Endodermal cell (in vitro differentiated cells): ENCODE measurements around the gene CAPN13. TPM values are rescaled to one million over a fixed set of nuclear protein-coding genes. Genes with fewer than 3 reads are reported as not detected.
A peak's percentile ranks its signal among the peaks of the same experiment; 100 is the strongest.

ENCODE experiments used
- DNase-seq: peaks from one replicate; pipeline ENCODE4 v3.0.0-alpha.2; 2017
- H3K27ac ChIP-seq: 2 replicates; pipeline ENCODE4 v1.5.1; 2013; ENCODE audit warnings: mild to moderate bottlenecking, low read depth, low read length, moderate library complexity
- H3K27me3 ChIP-seq: 2 replicates; pipeline ENCODE4 v1.6.1; 2013; ENCODE audit warnings: mild to moderate bottlenecking, low read length, moderate library complexity; ENCODE audit not compliant: insufficient read depth, control insufficient read depth, poor library complexity, severe bottlenecking
- H3K36me3 ChIP-seq: 2 replicates; pipeline ENCODE4 v1.7.0; 2013; ENCODE audit warnings: mild to moderate bottlenecking, low read length, moderate library complexity; ENCODE audit not compliant: control insufficient read depth, insufficient read depth
- H3K4me1 ChIP-seq: one replicate; pipeline ENCODE4 v1.7.0; 2013; ENCODE audit warnings: low read length; ENCODE audit not compliant: control insufficient read depth, insufficient read depth
- H3K4me3 ChIP-seq: 2 replicates; pipeline ENCODE4 v1.5.1; 2013; ENCODE audit warnings: mild to moderate bottlenecking, low read length, moderate library complexity
- H3K9ac ChIP-seq: 2 replicates; pipeline ENCODE4 v1.6.1; 2013; ENCODE audit warnings: mild to moderate bottlenecking, low read length, moderate library complexity; ENCODE audit not compliant: poor library complexity, severe bottlenecking; ENCODE audit errors: extremely low read depth
- H3K9me3 ChIP-seq: 2 replicates; pipeline ENCODE4 v1.6.1; 2013; ENCODE audit warnings: mild to moderate bottlenecking, low read length, moderate library complexity; ENCODE audit not compliant: control insufficient read depth
- H3K27ac Mint-ChIP-seq: 2 replicates; pipeline ENCODE4 v1.8.0; 2020; ENCODE audit warnings: mixed read lengths
- H3K27me3 Mint-ChIP-seq: 2 replicates; pipeline ENCODE4 v1.8.0; 2021; ENCODE audit warnings: mild to moderate bottlenecking, mixed read lengths; ENCODE audit not compliant: insufficient read depth
- H3K36me3 Mint-ChIP-seq: 2 replicates; pipeline ENCODE4 v1.8.0; 2020; ENCODE audit warnings: low read depth, mixed read lengths
- H3K4me1 Mint-ChIP-seq: 2 replicates; pipeline ENCODE4 v1.8.0; 2020; ENCODE audit warnings: mixed read lengths
- H3K4me3 Mint-ChIP-seq: 2 replicates; pipeline ENCODE4 v1.8.0; 2020; ENCODE audit warnings: mild to moderate bottlenecking, moderate library complexity, mixed read lengths
- H3K9me3 Mint-ChIP-seq: 2 replicates; pipeline ENCODE4 v1.8.0; 2020; ENCODE audit warnings: mild to moderate bottlenecking, mixed read lengths
- CTCF ChIP-seq: fragments of 200-600 bp; sonication (generic); conservative IDR thresholded peaks from 2 replicates; pipeline ENCODE4 v1.5.0; 2021; ENCODE audit warnings: antibody characterized with exemption, mild to moderate bottlenecking
- WGBS, 2 experiments: methylation state at CpG; one replicate each; pipeline versions ENCODE4 v1.1.5 to v1.1.7; 2013; ENCODE audit warnings: missing lambda C conversion rate in 2 of 2, mixed read lengths in 1 of 2; ENCODE audit not compliant: insufficient coverage in 1 of 2, insufficient read length in 1 of 2; 5-methylcytosine and 5-hydroxymethylcytosine counted together
- total RNA-seq, 2 donors: library from RNA; stranded (reverse); fragmentation: NEBNext Ultra II Directional in 1 of 2; extraction: Animal tissue kit (Norgen Biotek cat#: 25700) in 1 of 2; gene quantifications; 2 replicates in 1 of 2; 3 replicates in 1 of 2; pipeline ENCODE4 v1.2.1, GENCODE V29; 2021

CAPN13 gene
- total RNA-seq, 2 donors from 2014 or later: 29.5 to 38.6 TPM

- H3K27me3 ChIP-seq: no peaks in the 10 kb centered on the region
- H3K36me3 ChIP-seq: no peaks in the 10 kb centered on the region
- H3K9me3 ChIP-seq: peaks cover 3% of the 10 kb centered on the region
- H3K4me3 ChIP-seq: no peak overlapping the region
- H3K27ac ChIP-seq: no peak overlapping the region
- no peak overlapping the region for H3K9ac ChIP-seq
- Mint-ChIP-seq H3K27ac (no peak overlapping the region), H3K4me3 (no peak overlapping the region), H3K4me1 (no peaks in the 10 kb centered on the region), H3K27me3 (no peaks in the 10 kb centered on the region), H3K36me3 (peaks cover 2% of the 10 kb centered on the region), H3K9me3 (peaks cover 7% of the 10 kb centered on the region)
- 95 to 96% methylated on average over 5 to 11 of the region's 11 CpGs for WGBS, 2 experiments
- TF ChIP-seq CTCF: no peak
- H3K4me1 ChIP-seq: no peaks in the 10 kb centered on the region
- peak; percentile 37 for DNase-seq
Measured at GRCh38 chr2:30716123-30716900, 90.9 kb downstream of the CAPN13 start.

GRCh38 chr2:30714811-30715709 is 92.2 kb downstream of the CAPN13 start:
- no peak overlapping the region for H3K9ac ChIP-seq
- H3K27ac ChIP-seq: no peak overlapping the region
- no peaks in the 10 kb centered on the region for H3K36me3 ChIP-seq
- H3K4me1 ChIP-seq: no peaks in the 10 kb centered on the region
- 88 to 96% methylated on average over 5 to 8 of the region's 8 CpGs for WGBS, 2 experiments
- peak; percentile 48 for DNase-seq
- H3K9me3 ChIP-seq: peaks cover 6% of the 10 kb centered on the region
- peaks cover 19% of the 10 kb centered on the region for H3K9me3 Mint-ChIP-seq
- H3K4me3 Mint-ChIP-seq: no peak overlapping the region
- no peak overlapping the region for H3K4me3 ChIP-seq
- no peak overlapping the region for H3K27ac Mint-ChIP-seq
- no peaks in the 10 kb centered on the region for H3K27me3 Mint-ChIP-seq
- TF ChIP-seq CTCF: peak; percentile 56
- peaks cover 2% of the 10 kb centered on the region for H3K36me3 Mint-ChIP-seq
- H3K27me3 ChIP-seq: no peaks in the 10 kb centered on the region
- H3K4me1 Mint-ChIP-seq: no peaks in the 10 kb centered on the region

GRCh38 chr2:30713698-30714097 is 93.5 kb downstream of the CAPN13 start:
- Histone ChIP-seq H3K4me3 (no peak overlapping the region), H3K4me1 (no peaks in the 10 kb centered on the region), H3K36me3 (no peaks in the 10 kb centered on the region), H3K27me3 (no peaks in the 10 kb centered on the region), H3K9ac (no peak overlapping the region), H3K9me3 (peaks cover 6% of the 10 kb centered on the region), H3K27ac (no peak overlapping the region)
- no peak overlapping the region for H3K27ac Mint-ChIP-seq
- no peak for DNase-seq
- H3K9me3 Mint-ChIP-seq: peaks cover 15% of the 10 kb centered on the region
- no peak for TF ChIP-seq CTCF
- WGBS, 2 experiments: 96 to 97% methylated on average over 3 of the region's 3 CpGs
- H3K36me3 Mint-ChIP-seq: no peaks in the 10 kb centered on the region
- H3K27me3 Mint-ChIP-seq: no peaks in the 10 kb centered on the region
- no peak overlapping the region for H3K4me3 Mint-ChIP-seq
- H3K4me1 Mint-ChIP-seq: no peaks in the 10 kb centered on the region
